ENCODE measurements around the gene EIPR1.

- no peak for TF ChIP-seq CTCF (optimal IDR thresholded peaks at IDR 0.05 in 1 of 3, IDR thresholded peaks at IDR 0.05 in 1 of 3, conservative IDR thresholded peaks at IDR 0.05 in 1 of 3; ENCODE audit: extremely low read depth in 1 of 3, insufficient read depth in 2 of 3, low read length in 3 of 3)
- no peak for TF ChIP-seq EZH2 (IDR thresholded peaks at IDR 0.05; ENCODE audit: low read length)
Observed at GRCh38 chr2:3340144-3340543, 37.5 kb downstream of the EIPR1 start.
